Suppressor macrophage treated with lipopolysaccharide for 4 hours (primary cell): ENCODE measurements around the gene TREML2.
"Not testable (repeated sequence)": the region's sequence is repeated elsewhere in the genome, so short reads cannot be mapped to it uniquely, and the experiment has no call there.

ENCODE experiments used
- DNase-seq: peaks from one replicate; pipeline ENCODE4 v3.0.0-alpha.2; 2020

Gene TREML2

GRCh38 chr6:41200901-41201763, at the start of gene TREML2:
TREML2 (minus strand) TSS chr6:41201149; CDS start chr6:41201008, 141 bp downstream.
- DNase-seq = no peak

GRCh38 chr6:41247882-41248705, 47.1 kb upstream of the TREML2 start:
- DNase-seq = no peak

- no peak for DNase-seq
Observed at GRCh38 chr6:41247288-41247865, 46.4 kb upstream of the TREML2 start.

- not testable (repeated sequence) for DNase-seq
Observed at GRCh38 chr6:41246529-41246928, 45.6 kb upstream of the TREML2 start.

- no peak for DNase-seq
Observed at GRCh38 chr6:41239467-41240159, 38.7 kb upstream of the TREML2 start.

GRCh38 chr6:41237128-41237527, 36.2 kb upstream of the TREML2 start:
- no peak for DNase-seq

GRCh38 chr6:41236276-41236675, 35.3 kb upstream of the TREML2 start:
- DNase-seq = no peak

GRCh38 chr6:41232667-41233066, 31.7 kb upstream of the TREML2 start:
- no peak for DNase-seq

- no peak for DNase-seq
Observed at GRCh38 chr6:41231246-41231645, 30.3 kb upstream of the TREML2 start.

GRCh38 chr6:41229721-41230120, 28.8 kb upstream of the TREML2 start:
- DNase-seq = no peak

- DNase-seq = peak; percentile 83
Observed at GRCh38 chr6:41228616-41229015, 27.7 kb upstream of the TREML2 start.

- DNase-seq = no peak
Observed at GRCh38 chr6:41228096-41228495, 27.1 kb upstream of the TREML2 start, which contains the start of gene TREML4. TREML4 (plus strand) TSS chr6:41228349; CDS start chr6:41228428, 79 bp downstream.

- DNase-seq = no peak
Observed at GRCh38 chr6:41226752-41227151, 25.8 kb upstream of the TREML2 start.

- DNase-seq = no peak
Observed at GRCh38 chr6:41224800-41225199, 23.9 kb upstream of the TREML2 start.

GRCh38 chr6:41222513-41222912, 21.6 kb upstream of the TREML2 start:
- no peak for DNase-seq

- no peak for DNase-seq
Observed at GRCh38 chr6:41222045-41222444, 21.1 kb upstream of the TREML2 start.

- DNase-seq = no peak
Observed at GRCh38 chr6:41216616-41217015, 15.7 kb upstream of the TREML2 start.

- DNase-seq = no peak
Observed at GRCh38 chr6:41215777-41216176, 14.8 kb upstream of the TREML2 start.

GRCh38 chr6:41214559-41215238, 13.8 kb upstream of the TREML2 start:
- DNase-seq = no peak

- DNase-seq = no peak
Observed at GRCh38 chr6:41209547-41210320, 8.8 kb upstream of the TREML2 start.

GRCh38 chr6:41208439-41209106, 7.6 kb upstream of the TREML2 start:
- no peak for DNase-seq
